K562 (cell line): ENCODE data around the gene BEST2. TPM values are rescaled to one million over a fixed set of nuclear protein-coding genes. Genes with fewer than 3 reads are reported as not detected.

Experiments
- CCNT2 ChIP-seq: IDR thresholded peaks from 2 replicates; pipeline ENCODE4 v1.6.1; 2011; ENCODE audit warnings: borderline replicate concordance, low read depth, mild to moderate bottlenecking, moderate library complexity, mixed read lengths, low read length; ENCODE audit not compliant: insufficient read length; ENCODE audit errors: extremely low read depth
- HMGN3 ChIP-seq: IDR thresholded peaks from 2 replicates; pipeline ENCODE4 v1.6.1; 2011; ENCODE audit warnings: borderline replicate concordance, low read depth, mild to moderate bottlenecking, mixed read lengths, low read length; ENCODE audit not compliant: insufficient read length; ENCODE audit errors: extremely low read depth
- HNRNPLL ChIP-seq: fragments of 200-400 bp; formaldehyde crosslinking; IDR thresholded peaks from 2 replicates; pipeline ENCODE4 v1.6.1; 2017; ENCODE audit warnings: low read length, low read depth, mild to moderate bottlenecking; ENCODE audit not compliant: poor library complexity, severe bottlenecking
- MTA2 ChIP-seq: fragments of 450-650 bp; IDR thresholded peaks from 2 replicates; pipeline ENCODE4 v1.6.1; 2016; ENCODE audit warnings: low read depth
- NR4A1 ChIP-seq, 2 experiments: fragments of 250-450 bp in 1 of 2; fragments of 450-650 bp in 1 of 2; sonication (Bioruptor Pico) in 1 of 2; IDR thresholded peaks; 2 replicates each; pipeline versions ENCODE4 v1.4.0 to v1.6.1; 2016 to 2020; ENCODE audit warnings: mild to moderate bottlenecking in 2 of 2, missing compliant biosample characterization in 1 of 2, missing genetic modification characterization in 1 of 2, moderate library complexity in 1 of 2
- ZNF121 ChIP-seq: sonication (generic); formaldehyde crosslinking; conservative IDR thresholded peaks from 2 replicates; pipeline ENCODE4 v1.8.0; 2022; ENCODE audit warnings: missing genetic modification reagents
- ZNF407 ChIP-seq: fragments of 450-650 bp; IDR thresholded peaks from 2 replicates; pipeline ENCODE4 v1.6.1; 2016; ENCODE audit warnings: low read depth
- ZNF444 ChIP-seq: fragments of 250-450 bp; sonication (Bioruptor Pico); IDR thresholded peaks from 2 replicates; pipeline ENCODE4 v1.4.0; 2020; ENCODE audit warnings: mild to moderate bottlenecking, moderate library complexity
- ZSCAN29 ChIP-seq: fragments of 450-650 bp; IDR thresholded peaks from 2 replicates; pipeline ENCODE4 v1.6.1; 2017
- polyA plus RNA-seq, 8 experiments: library from polyadenylated mRNA; depleted of rRNA in 4 of 8; stranded (reverse) in 5 of 8; unstranded in 3 of 8; fragments of >200 nt; fragmentation: Nextera tagmentation in 2 of 8; fragmentation: Illumina TruSeq in 1 of 8; extraction: Ambion mirVana in 2 of 8; extraction: Trizol in 1 of 8; gene quantifications; 2 replicates each; pipeline versions ENCODE4 v1.2.1 to v1.2.3, GENCODE V29; 2011 to 2014; ENCODE audit warnings: inconsistent platforms in 1 of 8, missing spikeins in 1 of 8
- total RNA-seq, 7 experiments: library from RNA; depleted of rRNA in 6 of 7; stranded (reverse); fragments of >200 nt in 6 of 7; fragmentation: Illumina TruSeq in 2 of 7; extraction: Trizol in 2 of 7; gene quantifications; 2 replicates each; pipeline versions ENCODE4 v1.2.1 to v1.2.3, GENCODE V29; 2011 to 2021; ENCODE audit warnings: low replicate concordance in 1 of 7

BEST2 gene
- total and polyA plus RNA-seq, 9 of the 15 experiments (the other 6 are each of a cell fraction or from before 2014, with no cell fraction given), result not detected

- TF ChIP-seq ZNF407, result no peak
- no peak for TF ChIP-seq ZSCAN29
- TF ChIP-seq HNRNPLL, result peak; percentile 97
- peak; percentile 78 for TF ChIP-seq HMGN3
- TF ChIP-seq MTA2, result no peak
- no peak for TF ChIP-seq ZNF444 (CRISPR knock-in tag)
- peak; percentile 43; the same call in 1 of the 2 replicates for TF ChIP-seq NR4A1 (CRISPR knock-in tag; IDR thresholded peaks at IDR 0.05)
- no peak for TF ChIP-seq NR4A1 (tag; IDR thresholded peaks at IDR 0.05)
- TF ChIP-seq ZNF121, result no peak
- TF ChIP-seq CCNT2, result peak; percentile 40
These were observed 54.9 kb downstream of the BEST2 start, which contains the start of gene RNASEH2A (continued) for GRCh38 chr19:12806242-12807081.
